K562 (cell line): ENCODE results near the gene PPP1R15B. TPM values are rescaled to one million over a fixed set of nuclear protein-coding genes. Genes with fewer than 3 reads are reported as not detected.

Experiments used
- ATAC-seq: fragments of 200-7000 bp; cut with Tn5 transposase; 3 replicates; pipeline ENCODE4 v1.9.1; 2020; ENCODE audit warnings: moderate library complexity
- BruUV-seq: library from RNA; stranded (reverse); fragments of 400-500 nt; replicated peaks from 2 replicates; lab custom pipeline; 2021; lab: Mats Ljungman, UMichigan
- CTCF ChIA-PET: fragments of 300-600 bp; formaldehyde crosslinking; extraction: SDS; loops from one replicate; lab custom pipeline; 2021; ENCODE audit warnings: low intra/inter-chr PET ratio; lab: Yijun Ruan, JAX
- POLR2A ChIA-PET: fragments of 300-600, 350-650 bp; sonication (Branson Sonifier 250); formaldehyde crosslinking; extraction: SDS; loops from one replicate; lab custom pipeline; 2021; ENCODE audit warnings: antibody characterized with exemption, inconsistent platforms; lab: Yijun Ruan, JAX
- DNase-seq, 4 experiments: peaks; one replicate each; pipeline versions ENCODE4 v3.0.0 to v3.0.0-alpha.2; 2011 to 2018; ENCODE audit warnings: low spot score in 3 of 4, mixed read lengths in 3 of 4; ENCODE audit errors: extremely low read depth in 1 of 4
- FAIRE-seq: peaks from 2 replicates; lab custom pipeline; 2011; peaks lifted over from hg19 to GRCh38; lab: Jason Lieb, UNC
- H2AFZ ChIP-seq: 2 replicates; pipeline ENCODE4 v1.6.0; 2011; ENCODE audit warnings: low read depth, low read length, control low read depth, inconsistent platforms
- H3K27ac ChIP-seq: fragments of 200-600 bp; 3 replicates; pipeline ENCODE4 v1.8.0; 2011; ENCODE audit warnings: low read depth, mild to moderate bottlenecking, control low read depth, inconsistent platforms, low read length, moderate library complexity, mixed read lengths; ENCODE audit errors: extremely low read depth
- H3K27me3 ChIP-seq, 2 experiments: fragments of 300-600 bp in 1 of 2; 2 replicates in 1 of 2; 3 replicates in 1 of 2; pipeline versions ENCODE4 v1.6.0 to v1.8.0; 2011; ENCODE audit warnings: inconsistent platforms in 2 of 2, low read length in 2 of 2, mild to moderate bottlenecking in 1 of 2, mixed read lengths in 1 of 2, moderate library complexity in 1 of 2; ENCODE audit not compliant: control insufficient read depth in 2 of 2, insufficient read depth in 2 of 2
- H3K36me3 ChIP-seq: fragments of 300-600 bp; 3 replicates; pipeline ENCODE4 v1.8.0; 2011; ENCODE audit warnings: mild to moderate bottlenecking, low read length, inconsistent platforms; ENCODE audit not compliant: control insufficient read depth, insufficient read depth
- H3K4me1 ChIP-seq, 2 experiments: fragments of 200-600 bp in 1 of 2; replicated peaks in 1 of 2; 2 replicates in 1 of 2; 3 replicates in 1 of 2; pipeline versions ENCODE4 v1.5.1 to v1.8.0; 2011; ENCODE audit warnings: inconsistent platforms in 2 of 2, low read length in 2 of 2, mild to moderate bottlenecking in 1 of 2, mixed read lengths in 1 of 2, moderate library complexity in 1 of 2; ENCODE audit not compliant: control insufficient read depth in 2 of 2, insufficient read depth in 2 of 2
- H3K4me2 ChIP-seq: 2 replicates; pipeline ENCODE4 v1.6.1; 2011; ENCODE audit warnings: low read length, control low read depth, inconsistent platforms, mixed read lengths; ENCODE audit not compliant: insufficient read depth
- H3K4me3 ChIP-seq: fragments of 200-600 bp; sonication (generic), shearing (Covaris generic); 2 replicates; pipeline ENCODE4 v1.5.1; 2016; ENCODE audit warnings: control low read depth, inconsistent platforms
- H3K79me2 ChIP-seq: fragments of 200-600 bp; 3 replicates; pipeline ENCODE4 v1.8.0; 2011; ENCODE audit warnings: low read length, inconsistent platforms; ENCODE audit not compliant: control insufficient read depth, insufficient read depth
- H3K9ac ChIP-seq, 2 experiments: 2 replicates each; pipeline versions ENCODE4 v1.6.0 to v1.6.1; 2011; ENCODE audit warnings: low read depth in 2 of 2, low read length in 2 of 2, control low read depth in 1 of 2, inconsistent platforms in 1 of 2, mild to moderate bottlenecking in 1 of 2, mixed read lengths in 1 of 2; ENCODE audit not compliant: insufficient read depth in 1 of 2
- H3K9me1 ChIP-seq: one replicate; pipeline ENCODE4 v1.6.0; 2011; ENCODE audit warnings: inconsistent platforms, mild to moderate bottlenecking, low read length, moderate library complexity; ENCODE audit not compliant: control insufficient read depth, insufficient read depth
- H3K9me3 ChIP-seq: replicated peaks from 2 replicates; pipeline ENCODE4 v1.5.1; 2011; ENCODE audit warnings: low read depth, low read length, inconsistent platforms; ENCODE audit not compliant: control insufficient read depth, insufficient read depth
- H4K20me1 ChIP-seq: replicated peaks from 2 replicates; pipeline ENCODE4 v1.6.1; 2011; ENCODE audit warnings: low read length, inconsistent platforms, mixed read lengths; ENCODE audit not compliant: control insufficient read depth, insufficient read depth
- OTX1 ChIP-seq: fragments of 450-650 bp; formaldehyde crosslinking; IDR thresholded peaks from 2 replicates; pipeline ENCODE4 v1.4.0; 2022; ENCODE audit warnings: mild to moderate bottlenecking
- SFPQ ChIP-seq: fragments of 200-400 bp; formaldehyde crosslinking; IDR thresholded peaks from 2 replicates; pipeline ENCODE4 v1.6.1; 2017; ENCODE audit warnings: mild to moderate bottlenecking, low read depth, low read length, moderate library complexity
- WGBS: fragments of 100-300 bp; shearing (Covaris generic); methylation state at CpG from one replicate; pipeline ENCODE4 v1.1.6; 2016; ENCODE audit warnings: low coverage, mixed read lengths; ENCODE audit not compliant: insufficient coverage; ENCODE audit errors: missing lambda C conversion rate; 5-methylcytosine and 5-hydroxymethylcytosine counted together
- in situ Hi-C: fragments of 300-500 bp; cut with MboI; formaldehyde crosslinking; loops from 4 replicates; pipeline ENCODE4 v1.15.0; 2018; ENCODE audit warnings: inconsistent platforms, mixed read lengths
- intact Hi-C: fragments of 100-400 bp; cut with micrococcal nuclease; formaldehyde crosslinking; loops from 2 replicates; pipeline ENCODE4 v1.14.2; 2022
- polyA plus RNA-seq, 8 experiments: library from polyadenylated mRNA; depleted of rRNA in 4 of 8; stranded (reverse) in 5 of 8; unstranded in 3 of 8; fragments of >200 nt; fragmentation: Nextera tagmentation in 2 of 8; fragmentation: Illumina TruSeq in 1 of 8; extraction: Ambion mirVana in 2 of 8; extraction: Trizol in 1 of 8; gene quantifications; 2 replicates each; pipeline versions ENCODE4 v1.2.1 to v1.2.3, GENCODE V29; 2011 to 2014; ENCODE audit warnings: inconsistent platforms in 1 of 8, missing spikeins in 1 of 8
- total RNA-seq, 7 experiments: library from RNA; depleted of rRNA in 6 of 7; stranded (reverse); fragments of >200 nt in 6 of 7; fragmentation: Illumina TruSeq in 2 of 7; extraction: Trizol in 2 of 7; gene quantifications; 2 replicates each; pipeline versions ENCODE4 v1.2.1 to v1.2.3, GENCODE V29; 2011 to 2021; ENCODE audit warnings: low replicate concordance in 1 of 7

PPP1R15B gene
- total and polyA plus RNA-seq, 9 of the 15 experiments (the other 6 are each of a cell fraction or from before 2014, with no cell fraction given) = 17.0 to 48.1 (median 30.8) TPM

- 12% methylated on average over 6 of the region's 6 CpGs for WGBS
- H3K4me2 ChIP-seq = no peak overlapping the region
- H4K20me1 ChIP-seq = 0 out of 2 replicates have a peak, but pooled peaks cover 3% of the 10 kb centered on the region
- POLR2A ChIA-PET = interaction anchor here (0.6 to 1.5 kb wide), 2 partner anchors 15 to 62 kb away, joined by 3 read pairs; no protein-coding TSS in a partner anchor
- ATAC-seq (no peak), FAIRE-seq (no peak), DNase-seq (no peak)
- H2AFZ ChIP-seq = no peak overlapping the region
- peaks cover 27 to 56% of the 10 kb centered on the region in 2 experiments; a peak in 4 of 5 replicates for H3K27me3 ChIP-seq
- CTCF ChIA-PET = no interaction called here
- H3K36me3 ChIP-seq = no peaks in the 10 kb centered on the region; the same call in 2 of the 3 replicates
- H3K79me2 ChIP-seq = no peaks in the 10 kb centered on the region
- TF ChIP-seq OTX1 (CRISPR knock-in tag) (no peak), SFPQ (no peak)
- intact Hi-C loops (no loop called here), in situ Hi-C loops (no loop called here)
- no peaks in the 10 kb centered on the region for H3K9me3 ChIP-seq
- no peaks in the 10 kb centered on the region for H3K9me1 ChIP-seq
- no peaks in the 10 kb centered on the region; a peak in 1 of 5 replicates for H3K4me1 ChIP-seq
- H3K9ac ChIP-seq = no peak overlapping the region
- no peak overlapping the region for H3K4me3 ChIP-seq
- no TSS peak for BruUV-seq
- no peak overlapping the region for H3K27ac ChIP-seq
Measured at GRCh38 chr1:204441558-204441957, 29.9 kb upstream of the PPP1R15B start.
